SU-DHL-6 (cell line): ENCODE data around the gene RBBP4.

Experiments used
- H2AFZ ChIP-seq: fragments of 200-600 bp; sonication (generic); 2 replicates; pipeline ENCODE4 v1.6.1; 2014; ENCODE audit warnings: low read depth, mild to moderate bottlenecking, moderate library complexity, mixed read lengths, antibody characterized with exemption, low read length; ENCODE audit not compliant: severe bottlenecking
- H3F3A ChIP-seq: fragments of 200-600 bp; shearing (Covaris generic); 2 replicates; pipeline ENCODE4 v1.6.0; 2016; ENCODE audit warnings: antibody characterized with exemption, mild to moderate bottlenecking; ENCODE audit not compliant: insufficient read depth
- H3K27ac ChIP-seq: fragments of 200-600 bp; sonication (generic); 2 replicates; pipeline ENCODE4 v1.5.1; 2016; ENCODE audit warnings: low read depth, mild to moderate bottlenecking, low read length, moderate library complexity, mixed read lengths
- H3K27me3 ChIP-seq: fragments of 200-600 bp; sonication (generic), shearing (Covaris generic); 2 replicates; pipeline ENCODE4 v1.6.0; 2014; ENCODE audit warnings: mild to moderate bottlenecking, low read length
- H3K36me3 ChIP-seq: fragments of 200-600 bp; sonication (generic); 2 replicates; pipeline ENCODE4 v1.6.1; 2014; ENCODE audit warnings: mild to moderate bottlenecking, low read length, mixed read lengths
- H3K4me2 ChIP-seq: fragments of 300-600, 200-600 bp; shearing (Covaris generic), sonication (generic); 2 replicates; pipeline ENCODE4 v1.6.0; 2014; ENCODE audit warnings: low read length, low read depth, mild to moderate bottlenecking; ENCODE audit not compliant: poor library complexity, severe bottlenecking
- H3K4me3 ChIP-seq: fragments of 200-600 bp; sonication (generic); 2 replicates; pipeline ENCODE4 v1.5.1; 2014; ENCODE audit warnings: antibody characterized with exemption, low read length, mild to moderate bottlenecking, mixed read lengths; ENCODE audit not compliant: insufficient read depth, poor library complexity, severe bottlenecking
- H3K79me2 ChIP-seq: fragments of 200-600 bp; sonication (generic); 2 replicates; pipeline ENCODE4 v1.6.1; 2014; ENCODE audit warnings: mild to moderate bottlenecking, low read length, moderate library complexity; ENCODE audit not compliant: insufficient read depth
- H3K9ac ChIP-seq: fragments of 200-600 bp; sonication (generic); 2 replicates; pipeline ENCODE4 v1.7.0; 2014; ENCODE audit warnings: mild to moderate bottlenecking, low read length
- H3K9me2 ChIP-seq: fragments of 200-600 bp; sonication (generic); replicated peaks from 2 replicates; pipeline ENCODE4 v1.6.1; 2014; ENCODE audit warnings: low read length; ENCODE audit not compliant: insufficient read depth
- H3K9me3 ChIP-seq: fragments of 200-600 bp; sonication (generic); 2 replicates; pipeline ENCODE4 v1.6.1; 2014; ENCODE audit warnings: low read length, mixed read lengths; ENCODE audit not compliant: insufficient read depth
- H4K20me1 ChIP-seq: fragments of 200-600 bp; sonication (generic); 2 replicates; pipeline ENCODE4 v1.6.1; 2014; ENCODE audit warnings: low read depth, mild to moderate bottlenecking, antibody characterized with exemption, low read length, moderate library complexity, mixed read lengths
- EZH2phosphoT487 ChIP-seq: fragments of 200-600 bp; sonication (generic), shearing (Covaris generic); conservative IDR thresholded peaks from 2 replicates; pipeline ENCODE4 v1.6.1; 2018; ENCODE audit warnings: mild to moderate bottlenecking, antibody characterized with exemption, low read length, moderate library complexity, mixed read lengths
- TF ChIP-seq, protein P1 (sequence below): fragments of 200-600 bp; sonication (generic); IDR thresholded peaks from one replicate; pipeline ENCODE4 v1.5.1; 2017; ENCODE audit warnings: antibody characterized with exemption, mild to moderate bottlenecking, low read length, moderate library complexity; ENCODE audit not compliant: insufficient read depth, poor library complexity, severe bottlenecking

Gene RBBP4

DNA sequence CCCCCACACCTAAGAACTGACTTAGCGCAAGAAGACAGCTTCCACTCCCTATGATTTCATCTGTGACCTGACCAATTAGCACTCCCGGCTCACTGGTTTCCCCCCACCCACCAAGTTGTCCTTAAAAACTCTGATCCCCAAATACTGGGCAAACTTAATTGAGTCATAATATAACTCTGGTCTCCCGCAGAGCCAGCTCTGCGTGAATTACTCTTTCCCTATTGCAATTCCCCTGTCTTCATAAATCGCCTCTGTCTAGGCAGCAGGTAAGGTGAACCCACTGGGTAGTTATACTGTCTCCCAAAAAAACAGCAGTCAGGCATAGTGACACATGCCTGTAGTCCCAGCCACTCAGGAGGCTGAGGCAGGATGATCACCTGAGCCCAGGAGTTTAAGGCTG, 37.5 kb upstream of the RBBP4 start:
- Histone ChIP-seq H3K4me3 (no peak overlapping the region), H2AFZ (no peak overlapping the region), H3K27me3 (no peaks in the 10 kb centered on the region), H4K20me1 (no peaks in the 10 kb centered on the region), H3K4me2 (no peak overlapping the region), H3K9me2 (no peaks in the 10 kb centered on the region), H3K9ac (no peak overlapping the region), H3K27ac (no peak overlapping the region), H3K79me2 (no peaks in the 10 kb centered on the region), H3F3A (no peaks in the 10 kb centered on the region), H3K36me3 (no peaks in the 10 kb centered on the region), H3K9me3 (no peaks in the 10 kb centered on the region)
- TF ChIP-seq, protein P1, sequence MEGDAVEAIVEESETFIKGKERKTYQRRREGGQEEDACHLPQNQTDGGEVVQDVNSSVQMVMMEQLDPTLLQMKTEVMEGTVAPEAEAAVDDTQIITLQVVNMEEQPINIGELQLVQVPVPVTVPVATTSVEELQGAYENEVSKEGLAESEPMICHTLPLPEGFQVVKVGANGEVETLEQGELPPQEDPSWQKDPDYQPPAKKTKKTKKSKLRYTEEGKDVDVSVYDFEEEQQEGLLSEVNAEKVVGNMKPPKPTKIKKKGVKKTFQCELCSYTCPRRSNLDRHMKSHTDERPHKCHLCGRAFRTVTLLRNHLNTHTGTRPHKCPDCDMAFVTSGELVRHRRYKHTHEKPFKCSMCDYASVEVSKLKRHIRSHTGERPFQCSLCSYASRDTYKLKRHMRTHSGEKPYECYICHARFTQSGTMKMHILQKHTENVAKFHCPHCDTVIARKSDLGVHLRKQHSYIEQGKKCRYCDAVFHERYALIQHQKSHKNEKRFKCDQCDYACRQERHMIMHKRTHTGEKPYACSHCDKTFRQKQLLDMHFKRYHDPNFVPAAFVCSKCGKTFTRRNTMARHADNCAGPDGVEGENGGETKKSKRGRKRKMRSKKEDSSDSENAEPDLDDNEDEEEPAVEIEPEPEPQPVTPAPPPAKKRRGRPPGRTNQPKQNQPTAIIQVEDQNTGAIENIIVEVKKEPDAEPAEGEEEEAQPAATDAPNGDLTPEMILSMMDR = no peak
- no peak for TF ChIP-seq EZH2phosphoT487

- Histone ChIP-seq H3K27ac (no peak overlapping the region), H3F3A (peaks cover 5% of the 10 kb centered on the region; the same call in 1 of the 2 replicates), H2AFZ (no peak overlapping the region), H3K9me2 (no peaks in the 10 kb centered on the region), H3K4me3 (no peak overlapping the region), H3K27me3 (no peaks in the 10 kb centered on the region), H4K20me1 (no peaks in the 10 kb centered on the region), H3K4me2 (no peak overlapping the region), H3K9me3 (no peaks in the 10 kb centered on the region), H3K36me3 (peaks cover 12% of the 10 kb centered on the region; the same call in 1 of the 2 replicates), H3K79me2 (no peaks in the 10 kb centered on the region), H3K9ac (no peak overlapping the region)
- TF ChIP-seq, protein P1 = no peak
- no peak for TF ChIP-seq EZH2phosphoT487
Observed at GRCh38 chr1:32618673-32619221, 32.3 kb upstream of the RBBP4 start.

DNA sequence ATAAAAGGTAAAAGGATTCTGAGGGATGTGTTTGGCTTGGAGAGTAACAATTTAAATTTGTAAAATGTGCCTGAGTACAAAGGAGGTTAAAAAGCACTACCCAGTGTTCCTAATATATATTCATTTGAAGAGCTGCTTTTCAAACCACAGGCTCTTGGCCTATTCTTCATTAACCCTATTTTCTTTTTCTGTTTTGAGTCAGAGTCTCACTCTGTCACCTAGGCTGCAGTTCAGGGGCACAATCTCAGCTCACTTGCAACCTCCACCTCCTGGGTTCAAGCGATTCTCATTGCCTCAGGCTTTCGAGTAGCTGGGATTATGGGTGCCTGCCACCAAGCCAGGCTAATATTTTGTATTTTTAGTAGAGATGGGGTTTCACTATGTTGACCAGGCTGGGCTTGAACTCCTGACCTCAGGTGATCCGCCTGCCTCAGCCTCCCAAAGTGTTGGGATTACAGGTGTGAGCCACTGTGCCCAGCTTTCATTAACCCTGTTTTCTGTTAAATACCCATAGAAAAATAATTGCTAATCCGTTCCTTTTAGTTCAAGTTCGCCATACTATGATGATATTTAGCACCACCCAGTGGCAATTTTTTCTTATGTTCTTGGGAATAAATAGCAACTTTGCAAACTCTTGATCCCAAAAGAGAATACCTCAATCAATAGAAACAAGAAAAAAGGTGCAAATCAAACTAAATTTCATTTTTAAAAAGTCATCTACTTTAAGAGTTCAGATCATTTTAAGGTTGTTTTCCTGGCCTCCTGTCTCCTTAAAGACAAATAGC, 31.1 kb upstream of the RBBP4 start:
- H3K4me3 ChIP-seq = no peak overlapping the region
- H4K20me1 ChIP-seq = no peaks in the 10 kb centered on the region
- TF ChIP-seq, protein P1 = no peak
- TF ChIP-seq EZH2phosphoT487 = no peak
- H2AFZ ChIP-seq = no peak overlapping the region
- no peaks in the 10 kb centered on the region for H3K27me3 ChIP-seq
- H3K79me2 ChIP-seq = no peaks in the 10 kb centered on the region
- H3K9me2 ChIP-seq = no peaks in the 10 kb centered on the region
- no peaks in the 10 kb centered on the region for H3K9me3 ChIP-seq
- H3K27ac ChIP-seq = no peak overlapping the region
- no peak overlapping the region for H3K9ac ChIP-seq
- H3F3A ChIP-seq = peaks cover 5% of the 10 kb centered on the region; the same call in 1 of the 2 replicates
- peaks cover 17% of the 10 kb centered on the region; the same call in 1 of the 2 replicates for H3K36me3 ChIP-seq
- H3K4me2 ChIP-seq = no peak overlapping the region
